GM13977 (cell line): Measurements from ENCODE around the gene UBAC1.

Experiments used
- DNase-seq: peaks from one replicate; pipeline ENCODE4 v3.0.0; 2012; ENCODE audit warnings: low spot score
- in situ Hi-C: fragments of 300-500 bp; cut with MboI; formaldehyde crosslinking; loops from one replicate; pipeline ENCODE4 v1.12.0; 2022; ENCODE audit warnings: low sequenced_read_pairs, low pct_unique_long_range_greater_than_20kb, mixed read lengths, inconsistent platforms; ENCODE audit not compliant: unreplicated experiment
- TF ChIP-seq, protein P1 (sequence below): IDR thresholded peaks from 2 replicates; pipeline ENCODE4 v1.5.1; 2012; ENCODE audit warnings: mild to moderate bottlenecking, control low read depth; ENCODE audit not compliant: insufficient read depth; ENCODE audit errors: extremely low read depth, missing control alignments

Gene UBAC1

DNA sequence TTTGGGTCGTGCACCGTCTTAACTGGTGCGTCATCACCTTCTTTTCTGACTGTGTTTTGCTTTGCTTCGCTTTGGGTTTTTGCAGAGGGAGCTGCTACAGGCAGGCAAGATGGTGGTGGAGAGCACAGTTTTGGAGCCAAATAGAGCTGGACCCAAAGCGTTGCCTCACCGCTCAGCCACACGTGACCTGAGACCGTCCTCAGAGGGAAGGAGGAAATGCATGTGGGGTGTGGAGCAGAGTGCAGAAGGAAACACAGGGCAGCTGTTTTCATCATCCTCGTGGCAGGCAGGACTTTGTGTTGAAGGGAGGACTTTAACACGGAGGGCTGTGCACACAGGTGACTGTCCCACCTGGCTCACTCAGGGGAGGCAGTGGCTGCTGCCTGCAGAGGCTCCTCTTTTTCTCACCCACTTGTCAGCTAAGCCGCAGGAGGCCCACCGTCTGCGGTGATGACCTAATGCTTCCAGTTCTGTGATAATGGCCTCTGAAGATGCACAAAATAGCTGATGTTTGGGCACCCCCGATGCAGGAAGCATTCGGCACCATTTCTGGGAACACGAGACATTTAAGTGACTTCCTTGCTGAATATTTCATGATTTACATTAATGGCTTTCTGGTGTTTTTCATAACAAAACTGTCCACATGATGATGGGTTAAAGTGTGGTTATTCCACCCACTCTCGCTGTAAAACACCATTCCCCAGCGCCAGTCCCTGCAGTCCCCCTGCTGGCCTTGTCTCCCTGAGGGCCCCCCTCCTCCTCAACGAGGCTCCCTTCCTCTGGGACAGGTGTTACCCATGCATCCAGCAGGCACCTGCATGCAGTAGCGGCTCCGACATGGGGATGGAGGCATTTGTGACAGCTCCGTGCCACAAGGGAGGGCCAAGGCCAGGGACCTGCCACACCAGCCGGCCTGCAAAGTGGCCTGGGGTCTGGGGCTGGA lies 12.4 kb upstream of the UBAC1 start:
- no peak for DNase-seq
- TF ChIP-seq, protein P1, sequence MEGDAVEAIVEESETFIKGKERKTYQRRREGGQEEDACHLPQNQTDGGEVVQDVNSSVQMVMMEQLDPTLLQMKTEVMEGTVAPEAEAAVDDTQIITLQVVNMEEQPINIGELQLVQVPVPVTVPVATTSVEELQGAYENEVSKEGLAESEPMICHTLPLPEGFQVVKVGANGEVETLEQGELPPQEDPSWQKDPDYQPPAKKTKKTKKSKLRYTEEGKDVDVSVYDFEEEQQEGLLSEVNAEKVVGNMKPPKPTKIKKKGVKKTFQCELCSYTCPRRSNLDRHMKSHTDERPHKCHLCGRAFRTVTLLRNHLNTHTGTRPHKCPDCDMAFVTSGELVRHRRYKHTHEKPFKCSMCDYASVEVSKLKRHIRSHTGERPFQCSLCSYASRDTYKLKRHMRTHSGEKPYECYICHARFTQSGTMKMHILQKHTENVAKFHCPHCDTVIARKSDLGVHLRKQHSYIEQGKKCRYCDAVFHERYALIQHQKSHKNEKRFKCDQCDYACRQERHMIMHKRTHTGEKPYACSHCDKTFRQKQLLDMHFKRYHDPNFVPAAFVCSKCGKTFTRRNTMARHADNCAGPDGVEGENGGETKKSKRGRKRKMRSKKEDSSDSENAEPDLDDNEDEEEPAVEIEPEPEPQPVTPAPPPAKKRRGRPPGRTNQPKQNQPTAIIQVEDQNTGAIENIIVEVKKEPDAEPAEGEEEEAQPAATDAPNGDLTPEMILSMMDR = no peak
- in situ Hi-C loops = no loop called here

DNA sequence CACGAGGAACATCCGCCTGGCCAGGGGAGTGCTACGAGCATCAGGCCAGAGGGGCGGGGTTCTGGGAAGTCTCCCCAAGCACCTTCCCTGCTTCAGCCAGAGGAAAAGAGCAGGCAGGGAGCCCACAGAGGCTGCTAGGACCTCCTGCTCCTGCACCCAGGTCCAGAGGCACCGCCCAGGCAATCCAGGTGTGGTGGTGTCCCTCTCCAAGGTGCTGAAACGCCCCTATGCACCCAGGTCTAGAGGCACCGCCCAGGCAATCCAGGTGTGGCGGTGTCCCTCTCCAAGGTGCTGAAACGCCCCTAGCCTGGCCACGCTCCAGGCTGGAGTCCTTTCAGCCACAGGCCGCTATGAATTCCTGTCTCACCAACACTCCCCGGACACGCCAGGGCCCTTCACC lies 10.7 kb upstream of the UBAC1 start:
- in situ Hi-C loops = no loop called here
- DNase-seq = no peak
- TF ChIP-seq, protein P1 = no peak

DNA sequence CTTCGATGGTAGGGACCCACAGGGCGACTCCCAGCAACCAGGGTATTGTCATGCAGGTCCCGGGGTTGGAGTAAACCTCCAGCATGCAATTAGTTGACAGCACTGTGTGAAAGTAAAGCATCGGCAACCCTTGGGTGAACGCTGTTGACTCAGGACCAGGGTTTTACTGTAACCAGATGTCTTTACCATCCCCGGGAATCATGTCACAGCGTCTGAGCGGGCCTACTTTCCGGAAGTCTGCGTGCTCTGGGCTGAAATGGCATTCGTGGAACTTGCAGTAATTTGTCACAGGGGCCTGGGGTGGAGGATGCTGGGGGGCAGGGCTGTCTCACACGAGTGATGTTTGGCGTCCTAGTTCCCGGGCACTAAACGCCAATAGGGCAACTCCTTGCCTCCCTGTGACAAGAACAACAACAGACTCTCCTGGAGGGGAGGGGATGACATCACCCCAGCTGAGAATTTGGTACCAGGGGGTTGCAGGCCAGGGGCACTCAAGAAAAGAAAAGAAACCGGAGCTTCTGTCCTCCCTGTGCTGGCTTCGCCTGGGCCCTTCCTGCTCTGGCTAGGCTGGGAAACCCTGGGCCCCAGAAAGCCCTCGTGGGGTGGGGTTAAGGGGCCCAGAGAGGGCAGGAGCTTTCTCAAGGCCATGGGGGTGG lies 10.1 kb upstream of the UBAC1 start:
- no peak for DNase-seq
- TF ChIP-seq, protein P1 = no peak
- in situ Hi-C loops = no loop called here

DNA sequence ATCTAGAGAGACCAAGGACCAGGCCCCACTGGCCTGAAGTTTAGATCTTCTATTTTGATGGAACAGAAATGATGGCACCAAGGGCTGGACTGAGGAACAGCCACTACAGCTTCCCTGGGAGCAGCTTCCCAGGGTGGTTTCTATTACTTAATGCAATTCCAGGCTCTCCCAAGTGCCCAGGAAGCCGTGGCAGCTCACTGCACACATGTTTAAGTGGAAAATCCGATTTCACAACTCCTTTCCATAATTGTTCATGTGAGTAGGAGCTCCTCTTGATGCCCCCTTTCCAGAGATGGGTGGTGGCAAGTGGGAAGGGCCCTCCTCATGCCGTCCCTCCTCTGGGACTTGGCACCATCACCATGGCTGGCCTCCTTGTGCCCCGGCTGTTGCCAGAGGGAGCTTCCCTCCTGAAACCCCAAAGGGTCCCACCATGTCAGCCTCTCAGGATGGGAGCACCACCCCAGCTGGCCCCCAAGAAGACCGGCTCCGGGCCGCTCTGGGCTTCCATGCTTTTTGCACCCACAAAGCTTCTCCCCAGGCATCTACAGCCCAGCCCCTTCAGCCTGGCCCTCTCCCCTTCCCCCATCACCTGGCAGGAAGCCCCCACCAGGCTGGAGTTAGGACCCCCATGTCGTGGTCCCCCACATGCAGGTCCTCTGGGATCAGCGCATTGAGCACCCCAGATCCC lies 9.1 kb upstream of the UBAC1 start:
- TF ChIP-seq, protein P1 = no peak
- in situ Hi-C loops = no loop called here
- DNase-seq = no peak

DNA sequence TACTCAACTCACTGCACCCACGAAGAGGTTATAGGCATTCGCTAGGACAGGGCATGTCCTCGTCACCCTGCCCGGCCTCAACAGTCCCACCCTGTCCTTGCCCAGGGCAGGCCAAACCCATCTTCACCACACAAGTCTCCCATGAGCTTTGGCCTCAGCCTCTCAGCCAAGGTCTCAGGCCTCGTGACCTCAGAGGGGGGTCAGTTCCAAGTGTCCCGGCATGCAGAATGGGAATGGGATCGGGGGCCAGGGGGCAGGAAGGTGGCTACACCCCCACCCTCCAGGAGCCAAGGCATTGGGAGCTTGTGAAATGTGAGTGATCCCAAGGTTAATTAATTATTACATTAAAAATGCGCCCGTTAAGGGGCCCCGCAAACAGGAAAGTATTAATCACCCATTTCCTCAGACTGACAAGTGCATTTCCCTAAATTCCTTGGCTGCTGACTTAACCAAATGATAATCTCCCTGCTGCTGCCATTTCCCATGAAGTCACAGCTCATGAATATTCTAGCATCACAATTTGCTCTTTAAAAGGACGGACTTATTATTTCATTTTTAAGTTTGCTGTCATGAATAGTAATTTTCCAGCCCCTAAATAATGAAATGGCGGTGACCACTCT lies 8.0 kb upstream of the UBAC1 start:
- TF ChIP-seq, protein P1 = no peak
- in situ Hi-C loops = loop anchor here (10.0 kb wide), 1 partner anchor 156 kb away; no protein-coding TSS in a partner anchor

DNA sequence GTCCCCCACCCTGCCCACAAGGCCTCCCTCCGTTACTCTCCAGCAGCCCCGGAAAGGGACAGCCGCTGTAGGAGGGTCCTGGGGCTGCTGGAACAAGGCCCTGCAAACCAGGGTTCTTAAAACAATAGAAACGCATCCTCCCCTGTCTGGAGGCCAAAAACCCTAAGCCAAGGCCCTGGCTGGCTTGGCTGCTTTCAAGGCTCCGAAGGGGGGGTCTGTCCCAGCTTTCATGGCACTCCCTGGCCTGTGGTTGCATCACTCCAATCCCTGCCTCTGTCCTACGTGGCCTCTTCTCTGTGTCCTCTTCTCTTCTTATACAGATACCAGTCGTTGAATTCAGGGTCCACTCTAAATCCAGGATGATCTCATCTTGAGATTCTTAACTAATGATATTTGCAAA lies 7.4 kb upstream of the UBAC1 start:
- TF ChIP-seq, protein P1 = no peak
- no peak for DNase-seq
- in situ Hi-C loops = loop anchor here (10.0 kb wide), 1 partner anchor 156 kb away; no protein-coding TSS in a partner anchor

More for the DNA sequence above, 8.0 kb upstream of the UBAC1 start:
- no peak for DNase-seq
